ENCODE measurements around the gene ST8SIA2.

The ST8SIA2 gene

DNA sequence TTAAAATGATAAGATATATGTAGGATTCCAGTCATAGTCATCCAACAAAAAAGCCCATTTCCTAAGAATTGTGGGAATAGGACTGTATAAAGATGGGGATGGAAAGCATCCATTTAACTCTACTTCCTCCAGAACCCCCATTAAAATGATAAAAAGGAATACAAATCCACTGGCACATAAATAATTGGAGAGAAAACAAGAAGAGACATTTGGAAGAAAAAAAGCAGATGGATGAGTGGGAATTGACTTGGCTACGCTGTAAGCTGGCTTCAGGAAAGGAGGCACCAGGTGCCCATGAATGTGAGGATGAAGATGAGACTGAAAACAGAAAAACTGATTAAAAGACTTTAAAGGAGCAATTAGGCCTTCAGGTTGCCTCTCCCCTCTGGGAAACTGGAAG lies 91.8 kb downstream of the ST8SIA2 start:
- DNase-seq (ENCODE audit: insufficient read length, low spot score) (no peak), FAIRE-seq (no peak)
- TF ChIP-seq, protein P1, sequence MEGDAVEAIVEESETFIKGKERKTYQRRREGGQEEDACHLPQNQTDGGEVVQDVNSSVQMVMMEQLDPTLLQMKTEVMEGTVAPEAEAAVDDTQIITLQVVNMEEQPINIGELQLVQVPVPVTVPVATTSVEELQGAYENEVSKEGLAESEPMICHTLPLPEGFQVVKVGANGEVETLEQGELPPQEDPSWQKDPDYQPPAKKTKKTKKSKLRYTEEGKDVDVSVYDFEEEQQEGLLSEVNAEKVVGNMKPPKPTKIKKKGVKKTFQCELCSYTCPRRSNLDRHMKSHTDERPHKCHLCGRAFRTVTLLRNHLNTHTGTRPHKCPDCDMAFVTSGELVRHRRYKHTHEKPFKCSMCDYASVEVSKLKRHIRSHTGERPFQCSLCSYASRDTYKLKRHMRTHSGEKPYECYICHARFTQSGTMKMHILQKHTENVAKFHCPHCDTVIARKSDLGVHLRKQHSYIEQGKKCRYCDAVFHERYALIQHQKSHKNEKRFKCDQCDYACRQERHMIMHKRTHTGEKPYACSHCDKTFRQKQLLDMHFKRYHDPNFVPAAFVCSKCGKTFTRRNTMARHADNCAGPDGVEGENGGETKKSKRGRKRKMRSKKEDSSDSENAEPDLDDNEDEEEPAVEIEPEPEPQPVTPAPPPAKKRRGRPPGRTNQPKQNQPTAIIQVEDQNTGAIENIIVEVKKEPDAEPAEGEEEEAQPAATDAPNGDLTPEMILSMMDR (IDR thresholded peaks at IDR 0.05; ENCODE audit: insufficient read depth, missing control alignments): no peak

DNA sequence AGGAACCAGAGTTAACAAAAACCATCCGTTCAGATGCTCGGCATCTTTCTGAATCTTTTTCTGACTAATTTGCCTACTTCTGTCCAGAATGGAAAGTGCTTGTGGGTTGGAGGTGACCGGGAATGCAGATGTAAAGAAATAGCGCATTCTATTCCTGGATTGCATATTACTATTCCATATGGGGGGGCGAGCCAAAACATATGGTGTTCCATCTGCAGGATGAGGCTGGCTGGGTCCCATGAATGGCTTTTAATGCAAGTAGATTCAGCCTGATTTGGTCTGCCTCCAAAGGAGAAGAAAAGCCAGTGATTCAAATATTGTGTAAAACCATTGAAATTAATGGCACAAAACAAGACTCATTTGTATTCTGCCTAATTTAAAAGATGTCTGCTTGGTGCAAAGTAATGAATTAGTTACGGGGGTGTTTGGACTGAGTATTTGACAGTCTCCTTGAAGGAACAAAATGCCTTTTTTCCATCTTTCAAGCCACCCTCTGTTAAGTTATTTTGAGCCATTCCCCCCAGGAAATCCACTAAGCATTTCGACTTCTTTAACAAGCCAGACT lies 99.0 kb downstream of the ST8SIA2 start:
- no peak for DNase-seq (ENCODE audit: insufficient read length, low spot score)
- TF ChIP-seq, protein P1 (IDR thresholded peaks at IDR 0.05; ENCODE audit: insufficient read depth, missing control alignments): no peak
- no peak for FAIRE-seq

DNA sequence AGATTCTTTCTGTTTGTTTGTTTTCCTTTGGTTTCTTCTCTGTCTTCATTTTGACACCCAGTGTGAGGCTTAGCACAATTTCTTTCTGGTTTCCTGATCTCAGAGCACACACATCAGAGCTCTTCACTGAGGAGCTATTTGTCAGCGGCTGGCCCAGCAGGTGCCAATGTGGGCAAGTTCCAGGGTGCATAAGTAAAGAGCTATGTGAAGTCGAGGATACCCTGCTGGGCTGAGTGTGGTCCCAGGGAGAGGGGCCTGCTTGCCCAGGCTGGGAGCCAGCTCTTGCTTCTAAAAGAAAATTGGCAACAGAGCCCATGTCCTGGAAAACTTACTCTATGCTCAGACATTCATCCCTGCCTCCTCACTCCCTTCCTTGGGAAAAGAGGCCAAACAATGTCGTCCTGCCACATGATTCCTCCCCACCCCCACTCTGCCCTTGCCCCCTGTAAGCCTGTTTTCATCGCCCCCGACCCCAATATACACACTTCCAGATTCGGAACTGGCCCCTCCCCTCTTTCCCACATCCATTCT lies 101.2 kb downstream of the ST8SIA2 start:
- TF ChIP-seq, protein P1 (IDR thresholded peaks at IDR 0.05; ENCODE audit: insufficient read depth, missing control alignments): no peak
- DNase-seq (ENCODE audit: insufficient read length, low spot score): no peak
- no peak for FAIRE-seq

DNA sequence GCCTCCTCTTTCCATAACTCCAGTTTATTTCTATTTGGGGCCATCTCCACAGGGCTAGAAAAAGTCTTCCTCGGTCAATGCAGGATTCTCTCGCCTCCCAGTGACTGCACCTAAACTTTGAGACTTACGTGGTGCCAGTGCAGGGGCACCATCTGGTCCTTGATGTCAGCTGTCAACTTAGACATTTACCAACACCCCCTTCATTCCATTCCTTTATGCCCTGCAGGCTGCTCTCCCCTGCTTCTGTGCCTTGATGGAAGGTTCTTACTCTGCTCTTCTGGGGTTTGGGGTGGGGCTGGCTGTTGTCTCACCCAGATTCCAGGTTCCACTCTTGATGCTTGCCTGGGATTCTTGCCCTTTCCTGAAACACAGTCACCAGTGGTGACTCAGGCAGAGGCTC lies 101.8 kb downstream of the ST8SIA2 start:
- TF ChIP-seq, protein P1 (IDR thresholded peaks at IDR 0.05; ENCODE audit: insufficient read depth, missing control alignments): no peak
- no peak for FAIRE-seq

DNA sequence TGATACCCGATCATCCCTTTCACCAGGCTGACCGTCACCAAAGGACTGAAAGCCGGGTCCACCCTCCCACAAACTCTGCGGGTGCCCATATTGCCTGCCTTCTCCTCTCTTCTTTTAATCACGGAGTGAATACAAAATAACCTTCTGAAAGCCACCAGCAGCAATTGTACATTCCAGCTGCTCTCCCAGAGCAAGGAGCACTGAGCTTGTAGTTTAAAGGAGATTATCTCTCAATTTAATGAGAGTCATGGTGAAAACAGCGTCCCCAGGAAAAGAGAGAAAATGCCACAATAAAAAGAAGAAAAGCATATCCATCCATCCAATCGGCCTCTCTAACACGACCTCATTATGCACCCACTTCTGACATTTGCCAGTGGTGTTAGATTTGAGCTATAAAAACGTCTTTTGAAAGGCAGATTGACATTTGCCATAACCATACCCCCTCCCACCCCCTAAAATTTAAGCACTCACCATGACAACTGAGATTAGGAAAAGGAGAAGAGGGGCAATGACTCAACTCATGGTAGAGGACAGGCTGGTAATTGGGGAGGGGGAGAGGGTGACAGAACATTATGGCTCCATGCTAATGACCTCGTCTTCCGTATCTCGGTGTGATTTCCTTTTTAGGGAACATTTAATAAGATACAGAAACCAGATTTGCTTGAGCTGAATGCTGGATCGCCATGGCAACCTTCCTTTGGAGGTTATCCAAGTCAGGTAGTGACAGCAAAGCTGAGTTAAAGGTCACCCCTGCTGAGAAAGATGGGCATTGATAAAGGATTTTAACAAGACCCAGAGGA lies 106.2 kb downstream of the ST8SIA2 start:
- FAIRE-seq (no peak), DNase-seq (ENCODE audit: insufficient read length, low spot score) (no peak)
- TF ChIP-seq, protein P1 (IDR thresholded peaks at IDR 0.05; ENCODE audit: insufficient read depth, missing control alignments): no peak

More for the DNA sequence above, 101.8 kb downstream of the ST8SIA2 start:
- no peak for DNase-seq (ENCODE audit: insufficient read length, low spot score)

DNA sequence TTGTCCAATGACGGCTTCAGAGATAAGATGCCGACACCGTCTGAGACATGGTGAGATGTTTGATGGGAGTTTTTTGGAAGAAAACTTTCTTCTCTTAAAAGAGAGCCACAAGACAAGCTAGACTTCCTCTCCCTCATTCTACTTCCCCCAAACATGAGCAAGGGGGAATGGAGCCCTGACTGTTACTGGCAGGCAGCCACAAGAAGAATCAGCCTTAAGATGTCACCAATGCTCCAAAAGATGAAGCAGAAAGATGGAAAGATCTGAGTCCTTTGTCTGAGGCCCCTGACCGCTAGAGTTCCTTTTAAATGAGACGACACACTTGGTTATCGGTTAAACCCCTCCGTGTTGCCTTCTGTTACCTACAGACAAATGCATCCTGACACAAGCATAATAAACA lies 108.7 kb downstream of the ST8SIA2 start:
- DNase-seq (ENCODE audit: insufficient read length, low spot score) (no peak), FAIRE-seq (no peak)
- TF ChIP-seq, protein P1 (IDR thresholded peaks at IDR 0.05; ENCODE audit: insufficient read depth, missing control alignments): no peak
